Endothelial cell of umbilical vein (primary cell): ENCODE results near the gene ADGRE3. TPM values are rescaled to one million over a fixed set of nuclear protein-coding genes. Genes with fewer than 3 reads are reported as not detected.

ENCODE experiments used
- BruUV-seq: library from RNA; stranded (reverse); fragments of 400-500 nt; replicated peaks from 2 replicates; lab custom pipeline; 2021; lab: Mats Ljungman, UMichigan
- CTCF ChIA-PET: fragments of 300-600, 350-600 bp; sonication (Branson Sonifier 250); formaldehyde crosslinking; loops from one replicate; lab custom pipeline; 2021; ENCODE audit warnings: antibody characterized with exemption, inconsistent platforms; lab: Charles Lee
- POLR2A ChIA-PET: fragments of 300-600, 350-600 bp; sonication (Branson Sonifier 250); formaldehyde crosslinking; loops from one replicate; lab custom pipeline; 2021; ENCODE audit warnings: antibody characterized with exemption, inconsistent platforms; lab: Charles Lee
- DNase-seq: peaks from one replicate; pipeline ENCODE4 v3.0.0-alpha.2; 2011; ENCODE audit warnings: low read depth, low spot score
- FAIRE-seq: peaks from 2 replicates; lab custom pipeline; 2011; peaks lifted over from hg19 to GRCh38; lab: Jason Lieb, UNC
- H2AFZ ChIP-seq: 2 replicates; pipeline ENCODE4 v1.6.0; 2012; ENCODE audit warnings: low read depth, low read length, control low read depth, inconsistent platforms
- H3K27ac ChIP-seq: 2 replicates; pipeline ENCODE4 v1.5.1; 2011; ENCODE audit warnings: low read depth, mild to moderate bottlenecking, control low read depth, low read length, moderate library complexity; ENCODE audit not compliant: insufficient read depth
- H3K27me3 ChIP-seq, 2 experiments: 2 replicates each; pipeline versions ENCODE4 v1.6.0 to v1.6.1; 2011; ENCODE audit warnings: low read length in 2 of 2, mixed read lengths in 1 of 2; ENCODE audit not compliant: control insufficient read depth in 2 of 2, insufficient read depth in 2 of 2
- H3K36me3 ChIP-seq, 2 experiments: 2 replicates in 1 of 2; 3 replicates in 1 of 2; pipeline ENCODE4 v1.5.1; 2011; ENCODE audit warnings: low read length in 2 of 2, mild to moderate bottlenecking in 1 of 2, moderate library complexity in 1 of 2; ENCODE audit not compliant: control insufficient read depth in 2 of 2, insufficient read depth in 2 of 2; ENCODE audit errors: extremely low read depth in 1 of 2
- H3K4me1 ChIP-seq: 3 replicates; pipeline ENCODE4 v1.5.1; 2011; ENCODE audit warnings: mild to moderate bottlenecking, low read length; ENCODE audit not compliant: control insufficient read depth, insufficient read depth; ENCODE audit errors: extremely low read depth
- H3K4me2 ChIP-seq: 2 replicates; pipeline ENCODE4 v1.6.1; 2011; ENCODE audit warnings: low read length, control low read depth, mixed read lengths; ENCODE audit not compliant: insufficient read depth
- H3K4me3 ChIP-seq, 3 experiments: fragments of 200-600 bp in 1 of 3; sonication (generic), shearing (Covaris generic) in 1 of 3; replicated peaks in 1 of 3; 2 replicates each; pipeline ENCODE4 v1.5.1; 2011 to 2016; ENCODE audit warnings: control low read depth in 3 of 3, low read length in 3 of 3, mild to moderate bottlenecking in 2 of 3, inconsistent platforms in 1 of 3, low read depth in 1 of 3, moderate library complexity in 1 of 3; ENCODE audit not compliant: insufficient read depth in 1 of 3
- H3K79me2 ChIP-seq: 2 replicates; pipeline ENCODE4 v1.6.0; 2012; ENCODE audit warnings: low read length, inconsistent platforms; ENCODE audit not compliant: control insufficient read depth, insufficient read depth
- H3K9ac ChIP-seq: replicated peaks from 2 replicates; pipeline ENCODE3; 2011; ENCODE audit warnings: low read length, control low read depth; ENCODE audit not compliant: insufficient read depth; ENCODE audit errors: extremely low read depth
- H3K9me1 ChIP-seq: replicated peaks from 3 replicates; pipeline ENCODE4 v1.6.0; 2011; ENCODE audit warnings: mild to moderate bottlenecking, low read length; ENCODE audit not compliant: control insufficient read depth, insufficient read depth; ENCODE audit errors: extremely low read depth
- H3K9me3 ChIP-seq: replicated peaks from 2 replicates; pipeline ENCODE4 v1.5.1; 2012; ENCODE audit warnings: low read length, inconsistent platforms; ENCODE audit not compliant: control insufficient read depth, insufficient read depth
- H4K20me1 ChIP-seq: replicated peaks from 2 replicates; pipeline ENCODE3; 2011; ENCODE audit warnings: mild to moderate bottlenecking, low read length; ENCODE audit not compliant: control insufficient read depth, insufficient read depth; ENCODE audit errors: extremely low read depth
- EZH2 ChIP-seq: IDR thresholded peaks from 2 replicates; pipeline ENCODE4 v1.6.1; 2012; ENCODE audit warnings: borderline replicate concordance, low read depth, mild to moderate bottlenecking, moderate library complexity, low read length, inconsistent platforms; ENCODE audit not compliant: severe bottlenecking
- JUN ChIP-seq: IDR thresholded peaks from 2 replicates; pipeline ENCODE4 v1.6.1; 2011; ENCODE audit warnings: borderline replicate concordance, low read depth; ENCODE audit not compliant: insufficient read length, insufficient read depth
- MAX ChIP-seq: IDR thresholded peaks from 2 replicates; pipeline ENCODE4 v1.6.1; 2011; ENCODE audit not compliant: insufficient read depth, insufficient read length
- MYC ChIP-seq: IDR thresholded peaks from one replicate; pipeline ENCODE4 v1.6.1; 2011; ENCODE audit warnings: mild to moderate bottlenecking, low read depth, low read length
- POLR2A ChIP-seq: IDR thresholded peaks from 2 replicates; pipeline ENCODE4 v1.6.1; 2012; ENCODE audit warnings: low read depth, mild to moderate bottlenecking, control low read depth, low read length
- POLR2AphosphoS5 ChIP-seq: IDR thresholded peaks from 2 replicates; pipeline ENCODE4 v1.6.1; 2012; ENCODE audit warnings: low read depth, mild to moderate bottlenecking, control low read depth, low read length, moderate library complexity; ENCODE audit not compliant: insufficient read depth
- dilution Hi-C: fragments of 300-500 bp; cut with MboI; formaldehyde crosslinking; loops from one replicate; pipeline ENCODE4 v1.15.0; 2019; ENCODE audit warnings: low sequenced_read_pairs; ENCODE audit not compliant: extremely low pct_ligation_motif_present
- intact Hi-C: fragments of 100-400 bp; cut with micrococcal nuclease; formaldehyde crosslinking; loops from one replicate; pipeline ENCODE4 v1.10.0; 2022
- polyA plus RNA-seq, 4 experiments: library from polyadenylated mRNA; depleted of rRNA in 3 of 4; stranded (reverse) in 3 of 4; unstranded in 1 of 4; fragments of >200 nt; gene quantifications; 2 replicates each; pipeline versions ENCODE4 v1.2.1 to v1.2.3, GENCODE V29; 2011 to 2012; ENCODE audit warnings: missing spikeins in 1 of 4
- total RNA-seq: library from RNA; stranded (reverse); gene quantifications from 2 replicates; pipeline ENCODE4 v1.2.3, GENCODE V29; 2021
- TF ChIP-seq, protein P1 (sequence below), 2 donors: IDR thresholded peaks; 1 replicate in 1 of 2; 2 replicates in 1 of 2; pipeline ENCODE4 v1.5.1; 2011; ENCODE audit warnings: low read length in 2 of 2, mild to moderate bottlenecking in 2 of 2, moderate library complexity in 2 of 2, control low read depth in 1 of 2, inconsistent platforms in 1 of 2, low read depth in 1 of 2; ENCODE audit not compliant: insufficient read depth in 1 of 2; ENCODE audit errors: extremely low read depth in 1 of 2

The ADGRE3 gene
- total and polyA plus RNA-seq, 2 donors (not counting 3 experiments of a cell fraction or from before 2014, with no cell fraction given): not detected

DNA sequence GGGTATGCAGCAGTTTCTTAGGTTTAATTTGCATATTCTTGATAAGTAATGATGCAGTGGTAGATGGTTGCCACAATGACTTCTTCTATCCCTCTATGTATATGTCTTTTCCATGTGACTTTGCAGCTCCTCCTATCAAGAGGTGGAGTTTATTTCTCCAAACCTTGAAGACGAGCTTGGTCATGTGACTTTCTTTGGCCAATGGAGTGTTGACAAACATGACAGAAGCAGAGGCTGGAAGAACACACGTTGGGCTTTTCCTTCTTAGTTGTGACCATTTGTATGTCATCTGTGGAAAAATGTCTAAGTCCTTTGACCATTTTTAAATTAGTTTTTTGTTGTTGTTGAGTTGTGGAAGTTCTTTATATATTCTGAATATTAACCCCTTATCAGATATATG lies 47.5 kb upstream of the ADGRE3 start:
- no peak for DNase-seq
- H2AFZ ChIP-seq: no peak overlapping the region
- no peaks in the 10 kb centered on the region for H4K20me1 ChIP-seq
- ChIA-PET POLR2A (no interaction called here), CTCF (no interaction called here)
- H3K4me3 ChIP-seq: no peak overlapping the region
- no peaks in the 10 kb centered on the region for H3K27me3 ChIP-seq
- no peak overlapping the region for H3K27ac ChIP-seq
- no peaks in the 10 kb centered on the region for H3K4me1 ChIP-seq
- peaks cover 20% of the 10 kb centered on the region for H3K9me3 ChIP-seq
- intact Hi-C loops: no loop called here
- BruUV-seq: no TSS peak
- H3K79me2 ChIP-seq: no peaks in the 10 kb centered on the region
- H3K4me2 ChIP-seq: no peak overlapping the region
- H3K9ac ChIP-seq: no peak overlapping the region
- H3K9me1 ChIP-seq: no peaks in the 10 kb centered on the region
- dilution Hi-C loops: no loop called here
- TF ChIP-seq, protein P1, sequence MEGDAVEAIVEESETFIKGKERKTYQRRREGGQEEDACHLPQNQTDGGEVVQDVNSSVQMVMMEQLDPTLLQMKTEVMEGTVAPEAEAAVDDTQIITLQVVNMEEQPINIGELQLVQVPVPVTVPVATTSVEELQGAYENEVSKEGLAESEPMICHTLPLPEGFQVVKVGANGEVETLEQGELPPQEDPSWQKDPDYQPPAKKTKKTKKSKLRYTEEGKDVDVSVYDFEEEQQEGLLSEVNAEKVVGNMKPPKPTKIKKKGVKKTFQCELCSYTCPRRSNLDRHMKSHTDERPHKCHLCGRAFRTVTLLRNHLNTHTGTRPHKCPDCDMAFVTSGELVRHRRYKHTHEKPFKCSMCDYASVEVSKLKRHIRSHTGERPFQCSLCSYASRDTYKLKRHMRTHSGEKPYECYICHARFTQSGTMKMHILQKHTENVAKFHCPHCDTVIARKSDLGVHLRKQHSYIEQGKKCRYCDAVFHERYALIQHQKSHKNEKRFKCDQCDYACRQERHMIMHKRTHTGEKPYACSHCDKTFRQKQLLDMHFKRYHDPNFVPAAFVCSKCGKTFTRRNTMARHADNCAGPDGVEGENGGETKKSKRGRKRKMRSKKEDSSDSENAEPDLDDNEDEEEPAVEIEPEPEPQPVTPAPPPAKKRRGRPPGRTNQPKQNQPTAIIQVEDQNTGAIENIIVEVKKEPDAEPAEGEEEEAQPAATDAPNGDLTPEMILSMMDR (IDR thresholded peaks at IDR 0.05; ENCODE audit: extremely low read depth in 1 of 2, insufficient read depth in 1 of 2, low read depth in 1 of 2, low read length in 2 of 2): no peak
- TF ChIP-seq JUN (no peak), POLR2A (no peak), MAX (no peak), MYC (no peak), POLR2AphosphoS5 (no peak), EZH2 (no peak)
- no peak for FAIRE-seq
- peaks cover 7 to 11% of the 10 kb centered on the region in 2 experiments for H3K36me3 ChIP-seq
